Smooth muscle cell (in vitro differentiated cells): ENCODE measurements around the gene ATG4C. TPM values are rescaled to one million over a fixed set of nuclear protein-coding genes. Genes with fewer than 3 reads are reported as not detected.

Experiments
- DNase-seq: peaks from one replicate; lab custom pipeline; 2025; ENCODE audit not compliant: unreplicated experiment; lab: John Stamatoyannopoulos, UW
- H2AFZ ChIP-seq: fragments of 200-600 bp; sonication (generic); 2 replicates; pipeline ENCODE4 v1.6.0; 2016; ENCODE audit warnings: antibody characterized with exemption, low read depth, mild to moderate bottlenecking
- H3F3A ChIP-seq: fragments of 200-600 bp; sonication (generic); 2 replicates; pipeline ENCODE4 v1.6.0; 2017; ENCODE audit warnings: antibody characterized with exemption, low read depth
- H3K27ac ChIP-seq: fragments of 200-600 bp; sonication (generic); 2 replicates; pipeline ENCODE4 v1.5.1; 2016; ENCODE audit warnings: low read depth, mild to moderate bottlenecking
- H3K27me3 ChIP-seq: fragments of 200-600 bp; sonication (generic); 2 replicates; pipeline ENCODE4 v1.6.1; 2016; ENCODE audit warnings: low read depth, mild to moderate bottlenecking
- H3K36me3 ChIP-seq: fragments of 200-600 bp; sonication (generic); 2 replicates; pipeline ENCODE4 v1.5.1; 2016; ENCODE audit warnings: low read depth
- H3K4me1 ChIP-seq: fragments of 200-600 bp; sonication (generic); 2 replicates; pipeline ENCODE4 v1.5.1; 2016; ENCODE audit warnings: low read depth
- H3K4me2 ChIP-seq: fragments of 200-600 bp; sonication (generic); 2 replicates; pipeline ENCODE4 v1.6.0; 2016; ENCODE audit warnings: mild to moderate bottlenecking
- H3K4me3 ChIP-seq: fragments of 200-600 bp; sonication (generic); 2 replicates; pipeline ENCODE4 v1.5.1; 2016; ENCODE audit warnings: mild to moderate bottlenecking
- H3K79me2 ChIP-seq: fragments of 200-600 bp; sonication (generic); 2 replicates; pipeline ENCODE4 v1.6.0; 2016; ENCODE audit warnings: low read depth, mild to moderate bottlenecking
- H3K9ac ChIP-seq: fragments of 200-600 bp; sonication (generic); 2 replicates; pipeline ENCODE4 v1.6.0; 2016; ENCODE audit warnings: low read depth
- H3K9me3 ChIP-seq: fragments of 200-600 bp; sonication (generic); replicated peaks from 2 replicates; pipeline ENCODE4 v1.5.1; 2016; ENCODE audit warnings: low read depth
- H4K20me1 ChIP-seq: fragments of 200-600 bp; sonication (generic); 2 replicates; pipeline ENCODE4 v1.6.0; 2016; ENCODE audit warnings: low read depth
- WGBS: methylation state at CpG from one replicate; pipeline ENCODE4 v1.1.7; 2016; ENCODE audit warnings: low lambda C conversion rate; 5-methylcytosine and 5-hydroxymethylcytosine counted together
- polyA plus RNA-seq: library from polyadenylated mRNA; unstranded; fragments of >200 nt; fragmentation: Nextera tagmentation; extraction: Ambion mirVana; gene quantifications from 2 replicates; pipeline ENCODE4 v1.2.1, GENCODE V29; 2016
- total RNA-seq: library from RNA; depleted of rRNA; stranded (reverse); fragments of >200 nt; gene quantifications from 2 replicates; pipeline ENCODE4 v1.2.3, GENCODE V29; 2014
- TF ChIP-seq, protein P1 (sequence below): fragments of 200-600 bp; sonication (generic); IDR thresholded peaks from 2 replicates; pipeline ENCODE4 v1.5.1; 2017; ENCODE audit warnings: borderline replicate concordance, mild to moderate bottlenecking, antibody characterized with exemption; ENCODE audit not compliant: insufficient read depth, poor library complexity, severe bottlenecking

The ATG4C gene
- total and polyA plus RNA-seq, 2 experiments from 2014 or later = 11.5 to 13.5 TPM

DNA sequence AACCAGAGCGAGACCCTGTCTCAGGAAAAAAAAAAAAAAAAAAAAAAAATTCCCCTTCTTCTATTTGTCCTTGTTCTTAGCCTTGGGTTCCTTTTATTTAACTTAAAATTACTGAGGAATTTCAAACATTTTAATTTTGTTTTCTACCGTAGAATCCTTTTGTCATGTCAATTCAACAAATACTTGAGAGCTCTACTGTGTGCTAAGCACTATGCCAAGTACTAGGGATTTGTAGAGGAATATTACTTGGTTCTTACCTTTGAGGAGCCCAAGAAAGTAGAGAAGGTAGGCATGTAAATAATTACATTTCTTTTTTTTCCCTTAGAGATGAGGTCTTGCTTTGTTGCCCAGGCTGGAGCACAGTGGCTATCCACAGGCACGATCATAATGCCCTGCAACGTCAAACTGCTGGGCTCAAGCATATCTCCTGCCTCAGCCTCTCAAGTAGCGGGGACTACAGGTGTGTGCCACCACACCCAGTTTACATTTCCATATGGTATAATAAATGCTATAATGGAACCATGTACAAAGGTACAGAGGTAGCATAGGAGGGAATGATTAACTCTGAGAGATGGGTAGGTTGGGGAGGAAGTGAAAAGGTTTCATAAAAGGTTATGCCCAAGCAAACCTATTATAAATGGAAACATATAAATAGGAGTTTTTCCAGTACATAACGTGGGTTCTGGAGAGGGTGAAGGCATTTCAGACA lies 104.0 kb downstream of the ATG4C start:
- no peaks in the 10 kb centered on the region for H3K36me3 ChIP-seq
- H3K4me2 ChIP-seq = no peak overlapping the region
- no peaks in the 10 kb centered on the region for H4K20me1 ChIP-seq
- DNase-seq = no peak
- H3F3A ChIP-seq = no peaks in the 10 kb centered on the region
- no peaks in the 10 kb centered on the region for H3K9me3 ChIP-seq
- no peak overlapping the region for H3K4me3 ChIP-seq
- no peaks in the 10 kb centered on the region for H3K27me3 ChIP-seq
- 80% methylated on average over 6 of the region's 6 CpGs for WGBS
- TF ChIP-seq, protein P1, sequence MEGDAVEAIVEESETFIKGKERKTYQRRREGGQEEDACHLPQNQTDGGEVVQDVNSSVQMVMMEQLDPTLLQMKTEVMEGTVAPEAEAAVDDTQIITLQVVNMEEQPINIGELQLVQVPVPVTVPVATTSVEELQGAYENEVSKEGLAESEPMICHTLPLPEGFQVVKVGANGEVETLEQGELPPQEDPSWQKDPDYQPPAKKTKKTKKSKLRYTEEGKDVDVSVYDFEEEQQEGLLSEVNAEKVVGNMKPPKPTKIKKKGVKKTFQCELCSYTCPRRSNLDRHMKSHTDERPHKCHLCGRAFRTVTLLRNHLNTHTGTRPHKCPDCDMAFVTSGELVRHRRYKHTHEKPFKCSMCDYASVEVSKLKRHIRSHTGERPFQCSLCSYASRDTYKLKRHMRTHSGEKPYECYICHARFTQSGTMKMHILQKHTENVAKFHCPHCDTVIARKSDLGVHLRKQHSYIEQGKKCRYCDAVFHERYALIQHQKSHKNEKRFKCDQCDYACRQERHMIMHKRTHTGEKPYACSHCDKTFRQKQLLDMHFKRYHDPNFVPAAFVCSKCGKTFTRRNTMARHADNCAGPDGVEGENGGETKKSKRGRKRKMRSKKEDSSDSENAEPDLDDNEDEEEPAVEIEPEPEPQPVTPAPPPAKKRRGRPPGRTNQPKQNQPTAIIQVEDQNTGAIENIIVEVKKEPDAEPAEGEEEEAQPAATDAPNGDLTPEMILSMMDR = no peak
- no peaks in the 10 kb centered on the region for H3K4me1 ChIP-seq
- no peak overlapping the region for H2AFZ ChIP-seq
- H3K9ac ChIP-seq = no peak overlapping the region
- H3K79me2 ChIP-seq = no peaks in the 10 kb centered on the region
- H3K27ac ChIP-seq = no peak overlapping the region

DNA sequence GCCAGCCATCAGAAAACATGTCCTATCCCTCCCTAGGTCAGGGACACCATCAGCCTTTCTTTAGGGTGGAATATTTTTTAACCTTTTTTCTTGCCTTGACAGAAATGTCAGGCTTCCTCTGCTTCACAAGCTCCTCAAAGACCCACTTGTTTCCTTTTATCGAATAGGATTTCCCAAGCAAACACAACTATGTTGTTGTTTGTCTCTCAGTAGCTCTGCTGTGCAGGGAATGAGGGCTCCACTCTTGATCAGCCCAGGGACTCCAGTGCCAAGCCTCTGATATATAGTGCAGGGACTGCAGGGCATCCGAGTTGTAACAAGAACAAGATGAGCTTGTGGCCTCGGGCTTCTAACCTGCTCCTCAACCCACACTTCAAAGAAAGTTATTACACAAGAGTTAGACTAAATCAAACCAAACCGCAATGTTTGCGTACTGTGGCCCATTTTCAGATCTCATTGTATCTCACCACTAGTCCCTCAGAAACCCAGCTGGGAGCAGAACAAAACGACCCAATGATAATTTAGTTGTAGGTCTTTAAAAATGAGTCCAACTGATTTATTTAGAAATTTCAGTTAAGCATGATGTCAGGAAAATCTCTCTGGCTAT lies 108.1 kb downstream of the ATG4C start:
- H4K20me1 ChIP-seq = no peaks in the 10 kb centered on the region
- H3K4me1 ChIP-seq = no peaks in the 10 kb centered on the region
- 79% methylated on average over 6 of the region's 6 CpGs for WGBS
- no peak overlapping the region for H3K4me2 ChIP-seq
- TF ChIP-seq, protein P1 = no peak
- no peaks in the 10 kb centered on the region for H3F3A ChIP-seq
- H2AFZ ChIP-seq = no peak overlapping the region
- H3K27ac ChIP-seq = no peak overlapping the region
- H3K79me2 ChIP-seq = no peaks in the 10 kb centered on the region
- no peaks in the 10 kb centered on the region for H3K9me3 ChIP-seq
- H3K36me3 ChIP-seq = no peaks in the 10 kb centered on the region
- no peak for DNase-seq
- no peak overlapping the region for H3K4me3 ChIP-seq
- H3K9ac ChIP-seq = no peak overlapping the region
- H3K27me3 ChIP-seq = no peaks in the 10 kb centered on the region

DNA sequence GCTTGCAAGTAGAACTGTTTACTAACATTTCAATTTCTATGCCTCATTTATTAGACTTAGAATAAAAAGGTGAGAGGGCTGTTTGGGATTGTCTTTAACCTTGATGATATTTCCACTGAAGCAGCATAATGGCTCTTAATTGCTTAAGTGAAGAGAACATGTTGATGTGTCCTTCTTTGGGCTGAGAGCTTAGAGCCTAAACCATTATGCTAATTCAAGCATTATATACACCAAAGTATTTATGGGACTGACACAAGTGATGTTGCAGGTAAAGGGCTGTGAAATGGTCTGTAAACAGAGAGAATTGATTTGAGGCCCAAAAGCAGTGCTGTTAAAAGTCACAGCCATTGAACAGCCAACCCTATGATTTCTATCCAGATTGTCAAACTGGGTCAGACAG lies 113.9 kb downstream of the ATG4C start:
- Histone ChIP-seq H4K20me1 (no peaks in the 10 kb centered on the region), H2AFZ (no peak overlapping the region), H3K4me2 (no peak overlapping the region), H3K27me3 (no peaks in the 10 kb centered on the region), H3K36me3 (no peaks in the 10 kb centered on the region), H3K4me3 (no peak overlapping the region), H3F3A (no peaks in the 10 kb centered on the region), H3K9ac (no peak overlapping the region), H3K4me1 (no peaks in the 10 kb centered on the region), H3K27ac (no peak overlapping the region), H3K79me2 (no peaks in the 10 kb centered on the region), H3K9me3 (no peaks in the 10 kb centered on the region)
- no peak for DNase-seq
- TF ChIP-seq, protein P1 = no peak

DNA sequence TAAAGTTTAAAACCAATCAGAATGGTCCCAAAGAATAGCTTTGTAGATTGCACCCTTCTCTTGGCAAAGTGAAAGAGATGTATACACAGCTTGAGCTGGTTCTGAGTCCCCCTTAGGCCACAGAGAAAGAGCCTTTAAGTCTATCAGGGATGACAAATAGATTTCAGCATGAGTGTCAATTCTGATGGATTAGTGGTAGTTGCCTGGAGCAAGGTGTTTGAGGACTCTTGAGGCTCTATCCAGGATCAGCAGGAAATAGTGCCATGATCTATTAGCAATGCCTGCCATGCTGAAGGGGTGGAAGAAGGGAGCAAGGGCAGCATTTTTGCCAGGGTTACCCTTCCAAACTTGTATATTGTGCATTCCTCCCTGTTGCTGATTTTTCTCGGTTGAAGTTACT lies 116.6 kb downstream of the ATG4C start:
- Histone ChIP-seq H3K4me2 (no peak overlapping the region), H3K27ac (no peak overlapping the region), H3K4me1 (no peaks in the 10 kb centered on the region), H3K4me3 (no peak overlapping the region), H3K9me3 (no peaks in the 10 kb centered on the region), H3K27me3 (no peaks in the 10 kb centered on the region), H3K79me2 (no peaks in the 10 kb centered on the region), H4K20me1 (no peaks in the 10 kb centered on the region), H3K9ac (no peak overlapping the region), H3K36me3 (no peaks in the 10 kb centered on the region), H2AFZ (no peak overlapping the region), H3F3A (no peaks in the 10 kb centered on the region)
- DNase-seq = no peak
- TF ChIP-seq, protein P1 = no peak
- 91% methylated on average over 1 of the region's 1 CpG for WGBS
